ENCODE measurements around the gene FAM20B. TPM values are rescaled to one million over a fixed set of nuclear protein-coding genes. Genes with fewer than 3 reads are reported as not detected.

Gene FAM20B
- total and polyA plus RNA-seq, 2 of the 8 experiments (the other 6 are each of a cell fraction or from before 2014, with no cell fraction given) = 8.3 to 36.6 TPM

DNA sequence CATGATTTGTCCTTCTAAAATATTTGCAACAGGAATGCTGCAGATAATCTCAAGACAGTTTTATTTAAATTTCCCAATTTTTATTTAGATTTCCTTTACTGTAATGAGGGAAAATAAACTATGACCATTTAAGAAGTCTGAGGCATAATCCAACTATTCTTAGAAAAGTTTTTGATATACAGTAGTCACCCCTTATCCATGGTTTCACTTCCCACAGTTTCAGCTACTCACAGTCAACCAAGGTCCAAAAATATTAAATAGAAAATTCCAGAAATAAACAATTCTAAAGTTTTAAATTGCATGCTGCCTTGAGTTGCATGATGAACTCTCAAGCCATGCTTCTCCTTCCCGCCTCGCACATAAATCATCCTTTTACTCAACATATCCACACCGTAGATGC, 89.5 kb downstream of the FAM20B start:
- Histone ChIP-seq H3K4me2 (ENCODE audit: insufficient read depth in 1 of 2, low read depth in 2 of 2, low read length in 2 of 2) (no peak overlapping the region), H3K27ac (ENCODE audit: low read depth, low read length) (no peak overlapping the region), H2BK120ac (replicated peaks; ENCODE audit: low read depth, low read length) (no peak overlapping the region), H3K56ac (replicated peaks; ENCODE audit: insufficient read length, low read depth, low read length) (no peak overlapping the region), H4K8ac (ENCODE audit: extremely low read depth, insufficient read depth, low read length) (no peak overlapping the region), H2AFZ (ENCODE audit: low read length) (no peak overlapping the region), H4K20me1 (replicated peaks in 1 of 2; ENCODE audit: control insufficient read depth in 1 of 2, insufficient read depth in 2 of 2, low read length in 2 of 2) (peaks cover 0 to 1% of the 10 kb centered on the region in 2 experiments), H2AK5ac (ENCODE audit: low read depth, low read length) (no peak overlapping the region), H3K4me1 (replicated peaks in 1 of 4; ENCODE audit: control insufficient read depth in 3 of 4, insufficient read depth in 4 of 4, low read length in 3 of 4) (peaks cover 0 to 2% (median 0%) of the 10 kb centered on the region in 4 experiments; a peak in 2 of 7 replicates), H3K9ac (replicated peaks in 1 of 4; ENCODE audit: extremely low read depth in 1 of 4, low read depth in 3 of 4, low read length in 3 of 4) (no peak overlapping the region), H3K27me3 (replicated peaks in 1 of 4; ENCODE audit: control insufficient read depth in 3 of 4, extremely low read depth in 1 of 4, insufficient read depth in 3 of 4, low read length in 3 of 4) (no peaks in the 10 kb centered on the region), H3K4me3 (ENCODE audit: extremely low read depth in 1 of 4, insufficient read depth in 2 of 4, low read depth in 3 of 4, low read length in 4 of 4) (no peak overlapping the region), H3K4ac (replicated peaks; ENCODE audit: insufficient read length, low read depth, low read length) (no peak overlapping the region), H2BK12ac (ENCODE audit: low read depth, low read length) (no peak overlapping the region), H3K23ac (ENCODE audit: insufficient read length) (no peak overlapping the region), H2BK5ac (ENCODE audit: low read depth, low read length) (no peak overlapping the region), H3K9me3 (ENCODE audit: insufficient read depth in 2 of 2, low read depth in 1 of 2, low read length in 1 of 2) (no peaks in the 10 kb centered on the region; a peak in 1 of 4 replicates), H3K36me3 (ENCODE audit: control insufficient read depth in 2 of 4, insufficient read depth in 4 of 4, low read length in 3 of 4) (peaks cover 6 to 33% (median 18%) of the 10 kb centered on the region in 4 experiments; a peak in 6 of 8 replicates), H3K23me2 (ENCODE audit: low read depth, low read length) (no peaks in the 10 kb centered on the region), H2BK20ac (ENCODE audit: low read length) (no peak overlapping the region), H4K91ac (replicated peaks; ENCODE audit: insufficient read length, low read length) (no peak overlapping the region), H3K18ac (ENCODE audit: extremely low read depth, low read length) (no peak overlapping the region), H2BK15ac (ENCODE audit: low read length) (no peak overlapping the region), H3K14ac (ENCODE audit: insufficient read length) (no peak overlapping the region), H4K5ac (ENCODE audit: insufficient read length, low read depth, low read length) (no peak overlapping the region), H3K79me1 (ENCODE audit: low read depth, low read length) (no peaks in the 10 kb centered on the region), H3K79me2 (ENCODE audit: control insufficient read depth in 1 of 2, insufficient read depth in 2 of 2, low read length in 2 of 2) (no peaks in the 10 kb centered on the region)
- ChIA-PET POLR2A (ENCODE audit: partially characterized antibody) (no interaction called here), CTCF (ENCODE audit: partially characterized antibody) (interaction anchor here (0.6 to 3.4 kb wide), 2 partner anchors 10 to 11 kb away, joined by 3 to 11 read pairs; no protein-coding TSS in a partner anchor)
- FAIRE-seq (no peak), DNase-seq (ENCODE audit: low read depth in 1 of 2, low spot score in 2 of 2) (no peak)
- 98% methylated on average over 3 of the region's 3 CpGs; no CpG with 5 or more reads in 1 of the 2 experiments for WGBS, 2 experiments (ENCODE audit: extremely low coverage in 1 of 2, insufficient coverage in 1 of 2, insufficient read length in 1 of 2, insufficient replicate concordance in 2 of 2, low coverage in 1 of 2, low lambda C conversion rate in 2 of 2, missing lambda C conversion rate in 1 of 2)
- TF ChIP-seq EZH2 (IDR thresholded peaks at IDR 0.05; ENCODE audit: low read depth, low read length, severe bottlenecking) = no peak
- TF ChIP-seq SRF (IDR thresholded peaks at IDR 0.05; ENCODE audit: low read depth, low read length) = no peak
- no peak for TF ChIP-seq FOSL1 (IDR thresholded peaks at IDR 0.05; ENCODE audit: insufficient read depth, low read depth, low read length)
- TF ChIP-seq, protein P1, sequence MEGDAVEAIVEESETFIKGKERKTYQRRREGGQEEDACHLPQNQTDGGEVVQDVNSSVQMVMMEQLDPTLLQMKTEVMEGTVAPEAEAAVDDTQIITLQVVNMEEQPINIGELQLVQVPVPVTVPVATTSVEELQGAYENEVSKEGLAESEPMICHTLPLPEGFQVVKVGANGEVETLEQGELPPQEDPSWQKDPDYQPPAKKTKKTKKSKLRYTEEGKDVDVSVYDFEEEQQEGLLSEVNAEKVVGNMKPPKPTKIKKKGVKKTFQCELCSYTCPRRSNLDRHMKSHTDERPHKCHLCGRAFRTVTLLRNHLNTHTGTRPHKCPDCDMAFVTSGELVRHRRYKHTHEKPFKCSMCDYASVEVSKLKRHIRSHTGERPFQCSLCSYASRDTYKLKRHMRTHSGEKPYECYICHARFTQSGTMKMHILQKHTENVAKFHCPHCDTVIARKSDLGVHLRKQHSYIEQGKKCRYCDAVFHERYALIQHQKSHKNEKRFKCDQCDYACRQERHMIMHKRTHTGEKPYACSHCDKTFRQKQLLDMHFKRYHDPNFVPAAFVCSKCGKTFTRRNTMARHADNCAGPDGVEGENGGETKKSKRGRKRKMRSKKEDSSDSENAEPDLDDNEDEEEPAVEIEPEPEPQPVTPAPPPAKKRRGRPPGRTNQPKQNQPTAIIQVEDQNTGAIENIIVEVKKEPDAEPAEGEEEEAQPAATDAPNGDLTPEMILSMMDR (IDR thresholded peaks at IDR 0.05; ENCODE audit: control extremely low read depth in 1 of 3, insufficient read depth in 1 of 3, low read depth in 1 of 3, low read length in 3 of 3) = no peak
- no peak for TF ChIP-seq GTF2F1 (IDR thresholded peaks at IDR 0.05; ENCODE audit: borderline replicate concordance, low read depth, low read length)
- TF ChIP-seq ZNF274 (IDR thresholded peaks at IDR 0.05; ENCODE audit: borderline replicate concordance, extremely low read depth, low read length) = no peak
- no peak for TF ChIP-seq BACH1 (IDR thresholded peaks at IDR 0.05; ENCODE audit: low read length)
- no peak for TF ChIP-seq RNF2 (IDR thresholded peaks at IDR 0.05; ENCODE audit: borderline replicate concordance, low read depth, low read length, missing control alignments, poor library complexity, severe bottlenecking)
- TF ChIP-seq, protein P2, sequence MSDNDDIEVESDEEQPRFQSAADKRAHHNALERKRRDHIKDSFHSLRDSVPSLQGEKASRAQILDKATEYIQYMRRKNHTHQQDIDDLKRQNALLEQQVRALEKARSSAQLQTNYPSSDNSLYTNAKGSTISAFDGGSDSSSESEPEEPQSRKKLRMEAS (IDR thresholded peaks at IDR 0.05) = no peak
